ENCODE data around the gene B3GLCT. TPM values are rescaled to one million over a fixed set of nuclear protein-coding genes. Genes with fewer than 3 reads are reported as not detected.
A peak's percentile ranks its signal among the peaks of the same experiment; 100 is the strongest.

The B3GLCT gene
- total RNA-seq, 1 experiment from 2014 or later, result 1.1 TPM

DNA sequence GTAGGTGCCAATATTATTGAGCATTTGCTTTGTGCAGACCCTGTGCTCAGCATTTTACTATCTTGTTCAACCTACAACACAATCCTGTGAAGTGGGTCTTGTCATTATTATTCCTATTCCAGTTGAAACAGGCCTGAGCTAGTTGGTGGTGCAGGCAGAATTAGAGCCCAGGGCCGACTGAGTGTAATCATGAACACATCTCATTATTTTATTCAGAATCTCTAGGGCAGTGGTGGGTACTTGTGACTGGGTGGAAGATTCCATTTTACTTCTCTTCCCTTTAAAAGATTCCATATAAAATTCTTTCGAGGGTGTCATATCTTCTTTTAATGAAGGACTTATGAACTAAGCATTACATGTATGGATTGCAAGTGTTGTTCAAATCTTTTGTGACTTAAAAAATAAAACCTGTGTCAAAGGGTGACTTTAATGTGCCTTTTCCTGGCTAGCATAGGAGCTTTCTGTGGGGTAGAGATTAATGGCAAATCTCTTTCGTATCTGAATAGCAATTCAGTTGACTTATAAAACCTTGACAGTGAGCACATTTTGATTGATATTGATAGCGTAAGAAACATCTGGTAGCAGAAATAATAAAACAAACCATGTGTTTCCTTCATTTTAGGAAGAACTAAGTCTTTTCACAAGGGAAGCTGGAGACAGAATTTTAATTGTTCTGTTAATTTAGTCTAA is 20.3 kb downstream of the B3GLCT start:
- no peaks in the 10 kb centered on the region for H3K79me2 ChIP-seq (ENCODE audit: low read length)
- peaks cover 7% of the 10 kb centered on the region for H3K4me1 ChIP-seq (ENCODE audit: low read length)
- no peak overlapping the region for H3K9ac ChIP-seq (ENCODE audit: low read length)
- H3K4me3 ChIP-seq (ENCODE audit: low read length), result no peak overlapping the region
- no peaks in the 10 kb centered on the region for H3K9me2 ChIP-seq (replicated peaks; ENCODE audit: insufficient read depth, low read length)
- no peaks in the 10 kb centered on the region for H3K27me3 ChIP-seq (ENCODE audit: low read length)
- H3K4me2 ChIP-seq (ENCODE audit: low read depth, low read length, poor library complexity, severe bottlenecking), result no peak overlapping the region
- no peak overlapping the region for H2AFZ ChIP-seq (ENCODE audit: low read length)
- no peak for DNase-seq
- no peaks in the 10 kb centered on the region for H3K9me3 ChIP-seq (ENCODE audit: low read length)
- H4K20me1 ChIP-seq (ENCODE audit: insufficient read depth, low read depth, low read length), result no peaks in the 10 kb centered on the region
- no peaks in the 10 kb centered on the region for H3K36me3 ChIP-seq (ENCODE audit: insufficient read depth, low read length)
- H3K27ac ChIP-seq (ENCODE audit: low read length), result no peak overlapping the region

DNA sequence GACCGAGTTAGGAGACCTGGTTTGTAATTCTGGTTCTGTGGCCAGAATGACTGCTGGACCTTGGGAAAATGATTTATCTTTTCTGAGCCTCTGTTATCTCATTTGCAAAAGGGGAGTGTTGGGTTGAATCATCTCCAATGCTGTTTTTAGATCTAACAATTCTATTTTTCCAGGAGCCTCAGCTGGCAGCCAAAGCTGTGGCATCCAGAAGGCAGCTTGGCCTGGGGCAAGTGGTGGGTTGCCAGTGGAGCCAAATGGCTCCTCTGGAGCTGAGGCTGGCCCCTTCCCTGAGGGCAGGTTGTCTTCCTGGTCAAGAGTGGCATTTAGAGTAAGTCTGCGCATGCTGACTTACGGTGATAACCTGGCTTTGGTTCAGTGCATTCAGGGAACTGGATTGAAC is 21.3 kb downstream of the B3GLCT start:
- Histone ChIP-seq H3K27ac (ENCODE audit: low read length) (no peak overlapping the region), H3K9me3 (ENCODE audit: low read length) (no peaks in the 10 kb centered on the region), H3K9ac (ENCODE audit: low read length) (no peak overlapping the region), H2AFZ (ENCODE audit: low read length) (no peak overlapping the region), H3K4me2 (ENCODE audit: low read depth, low read length, poor library complexity, severe bottlenecking) (no peak overlapping the region), H4K20me1 (ENCODE audit: insufficient read depth, low read depth, low read length) (no peaks in the 10 kb centered on the region), H3K79me2 (ENCODE audit: low read length) (no peaks in the 10 kb centered on the region), H3K4me1 (ENCODE audit: low read length) (peaks cover 7% of the 10 kb centered on the region), H3K4me3 (ENCODE audit: low read length) (no peak overlapping the region), H3K36me3 (ENCODE audit: insufficient read depth, low read length) (no peaks in the 10 kb centered on the region), H3K27me3 (ENCODE audit: low read length) (no peaks in the 10 kb centered on the region), H3K9me2 (replicated peaks; ENCODE audit: insufficient read depth, low read length) (no peaks in the 10 kb centered on the region)
- DNase-seq, result no peak

DNA sequence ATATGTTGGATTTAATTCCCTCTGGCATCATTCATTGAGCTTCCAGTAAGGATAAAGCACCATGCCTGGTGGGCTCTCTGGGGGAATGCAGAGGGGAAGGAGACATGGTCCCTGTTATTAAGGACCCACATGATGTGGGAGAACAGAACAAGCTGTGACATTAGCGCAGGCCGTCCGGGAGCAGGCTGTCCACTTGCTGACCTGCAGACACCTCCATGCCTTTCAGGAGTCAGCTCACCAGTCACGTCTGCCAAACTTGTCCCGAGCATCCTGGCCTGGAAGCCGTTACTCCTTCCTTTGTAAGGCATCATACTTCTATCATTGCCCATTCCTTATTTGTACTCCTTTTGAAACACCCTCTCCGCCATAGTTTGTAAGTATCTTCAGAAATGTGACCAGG is 23.4 kb downstream of the B3GLCT start:
- H3K79me2 ChIP-seq (ENCODE audit: low read length), result no peaks in the 10 kb centered on the region
- no peaks in the 10 kb centered on the region for H3K27me3 ChIP-seq (ENCODE audit: low read length)
- no peaks in the 10 kb centered on the region for H3K9me3 ChIP-seq (ENCODE audit: low read length)
- no peak overlapping the region for H3K4me2 ChIP-seq (ENCODE audit: low read depth, low read length, poor library complexity, severe bottlenecking)
- H4K20me1 ChIP-seq (ENCODE audit: insufficient read depth, low read depth, low read length), result no peaks in the 10 kb centered on the region
- no peak overlapping the region for H3K9ac ChIP-seq (ENCODE audit: low read length)
- no peak for DNase-seq
- no peaks in the 10 kb centered on the region for H3K36me3 ChIP-seq (ENCODE audit: insufficient read depth, low read length)
- no peak overlapping the region for H2AFZ ChIP-seq (ENCODE audit: low read length)
- H3K9me2 ChIP-seq (replicated peaks; ENCODE audit: insufficient read depth, low read length), result no peaks in the 10 kb centered on the region
- no peak overlapping the region for H3K27ac ChIP-seq (ENCODE audit: low read length)
- H3K4me3 ChIP-seq (ENCODE audit: low read length), result no peak overlapping the region
- H3K4me1 ChIP-seq (ENCODE audit: low read length), result peaks cover 7% of the 10 kb centered on the region

DNA sequence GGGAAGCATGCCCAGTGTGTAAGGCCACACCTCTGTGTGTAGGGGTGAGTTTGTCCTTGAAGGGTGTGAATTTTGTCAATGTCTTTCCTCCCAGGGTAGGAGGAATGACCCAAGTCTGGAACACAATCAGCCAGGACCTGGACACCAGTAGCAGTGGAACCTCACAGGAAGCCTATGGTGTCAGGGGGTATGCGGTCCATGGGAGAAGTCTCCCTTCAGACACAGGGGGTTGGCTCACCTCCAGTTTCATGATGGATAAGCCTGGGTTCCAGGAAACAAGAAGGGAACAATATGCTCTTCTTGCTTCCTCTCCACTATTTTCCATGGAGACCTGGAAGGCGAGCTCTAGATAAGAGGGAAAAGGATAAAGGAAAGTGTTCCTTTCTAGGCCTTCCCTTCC is 23.9 kb downstream of the B3GLCT start:
- no peak for DNase-seq
- H3K27ac ChIP-seq (ENCODE audit: low read length), result no peak overlapping the region
- H3K4me3 ChIP-seq (ENCODE audit: low read length), result no peak overlapping the region
- H3K36me3 ChIP-seq (ENCODE audit: insufficient read depth, low read length), result no peaks in the 10 kb centered on the region
- no peak overlapping the region for H3K9ac ChIP-seq (ENCODE audit: low read length)
- peaks cover 7% of the 10 kb centered on the region for H3K4me1 ChIP-seq (ENCODE audit: low read length)
- no peaks in the 10 kb centered on the region for H3K79me2 ChIP-seq (ENCODE audit: low read length)
- H3K27me3 ChIP-seq (ENCODE audit: low read length), result no peaks in the 10 kb centered on the region
- H3K4me2 ChIP-seq (ENCODE audit: low read depth, low read length, poor library complexity, severe bottlenecking), result no peak overlapping the region
- H3K9me3 ChIP-seq (ENCODE audit: low read length), result no peaks in the 10 kb centered on the region
- no peaks in the 10 kb centered on the region for H3K9me2 ChIP-seq (replicated peaks; ENCODE audit: insufficient read depth, low read length)
- H4K20me1 ChIP-seq (ENCODE audit: insufficient read depth, low read depth, low read length), result no peaks in the 10 kb centered on the region
- no peak overlapping the region for H2AFZ ChIP-seq (ENCODE audit: low read length)

DNA sequence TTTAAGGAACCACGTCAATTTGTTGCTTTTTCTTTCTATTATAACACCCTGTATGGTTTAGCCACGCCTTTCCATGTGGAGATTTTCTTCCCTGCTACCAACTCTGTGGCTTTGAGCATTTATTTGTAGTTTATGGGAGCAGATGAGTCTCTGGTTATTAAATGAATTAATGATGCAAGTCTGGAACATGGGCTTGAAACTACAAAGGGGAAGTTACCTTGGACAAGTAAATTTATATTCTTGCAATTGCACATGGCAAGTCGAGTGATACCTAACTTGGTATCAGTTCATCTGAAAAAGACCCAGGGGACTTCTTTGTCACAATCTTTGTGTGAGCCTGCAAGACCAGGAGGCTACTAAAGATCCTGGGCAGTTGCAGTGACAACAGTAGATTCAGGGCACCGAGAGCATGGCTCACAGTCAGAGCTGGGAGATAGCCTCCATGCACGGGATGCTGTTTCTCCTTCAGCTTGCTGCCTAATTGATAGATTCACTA is 24.4 kb downstream of the B3GLCT start:
- DNase-seq, result peak; percentile 47
- Histone ChIP-seq H3K9me2 (replicated peaks; ENCODE audit: insufficient read depth, low read length) (no peaks in the 10 kb centered on the region), H3K4me2 (ENCODE audit: low read depth, low read length, poor library complexity, severe bottlenecking) (no peak overlapping the region), H3K79me2 (ENCODE audit: low read length) (no peaks in the 10 kb centered on the region), H3K27ac (ENCODE audit: low read length) (no peak overlapping the region), H3K36me3 (ENCODE audit: insufficient read depth, low read length) (no peaks in the 10 kb centered on the region), H3K9me3 (ENCODE audit: low read length) (no peaks in the 10 kb centered on the region), H4K20me1 (ENCODE audit: insufficient read depth, low read depth, low read length) (no peaks in the 10 kb centered on the region), H3K27me3 (ENCODE audit: low read length) (no peaks in the 10 kb centered on the region), H3K4me1 (ENCODE audit: low read length) (peaks cover 7% of the 10 kb centered on the region), H2AFZ (ENCODE audit: low read length) (no peak overlapping the region), H3K4me3 (ENCODE audit: low read length) (no peak overlapping the region), H3K9ac (ENCODE audit: low read length) (no peak overlapping the region)

DNA sequence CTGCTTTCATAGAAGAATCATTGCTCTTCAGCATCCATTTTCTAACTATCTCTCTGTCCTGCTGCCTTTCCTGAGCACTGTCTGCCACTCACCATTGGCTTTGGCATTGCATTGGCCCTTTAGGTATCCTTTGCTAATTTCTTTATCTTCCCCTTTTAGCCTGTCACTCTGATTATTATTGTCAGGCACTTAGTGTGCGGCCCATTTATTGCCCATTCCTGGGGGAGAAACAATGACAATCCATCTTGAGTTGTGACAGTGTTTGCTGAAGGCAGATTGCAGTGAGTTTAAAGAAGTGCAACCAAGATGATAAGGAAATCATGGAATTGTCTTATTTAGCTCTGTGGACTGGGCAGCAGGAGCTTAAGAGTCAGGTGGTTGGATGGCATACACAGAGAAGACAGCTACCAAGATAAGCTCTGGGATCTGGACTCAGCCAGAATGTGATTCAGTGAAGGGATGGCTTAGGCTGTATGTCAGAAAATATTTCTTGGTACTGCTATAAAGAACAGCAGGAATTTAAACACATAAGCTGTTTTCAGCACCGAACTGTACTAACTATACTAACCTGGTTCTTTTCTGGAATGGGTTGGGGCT is 25.3 kb downstream of the B3GLCT start:
- H3K27ac ChIP-seq (ENCODE audit: low read length), result no peak overlapping the region
- no peak overlapping the region for H3K4me3 ChIP-seq (ENCODE audit: low read length)
- no peak overlapping the region for H2AFZ ChIP-seq (ENCODE audit: low read length)
- no peaks in the 10 kb centered on the region for H3K79me2 ChIP-seq (ENCODE audit: low read length)
- H3K4me2 ChIP-seq (ENCODE audit: low read depth, low read length, poor library complexity, severe bottlenecking), result no peak overlapping the region
- H4K20me1 ChIP-seq (ENCODE audit: insufficient read depth, low read depth, low read length), result no peaks in the 10 kb centered on the region
- DNase-seq, result no peak
- H3K27me3 ChIP-seq (ENCODE audit: low read length), result no peaks in the 10 kb centered on the region
- H3K4me1 ChIP-seq (ENCODE audit: low read length), result peaks cover 7% of the 10 kb centered on the region
- H3K9ac ChIP-seq (ENCODE audit: low read length), result no peak overlapping the region
- no peaks in the 10 kb centered on the region for H3K9me3 ChIP-seq (ENCODE audit: low read length)
- H3K9me2 ChIP-seq (replicated peaks; ENCODE audit: insufficient read depth, low read length), result no peaks in the 10 kb centered on the region
- H3K36me3 ChIP-seq (ENCODE audit: insufficient read depth, low read length), result no peaks in the 10 kb centered on the region

DNA sequence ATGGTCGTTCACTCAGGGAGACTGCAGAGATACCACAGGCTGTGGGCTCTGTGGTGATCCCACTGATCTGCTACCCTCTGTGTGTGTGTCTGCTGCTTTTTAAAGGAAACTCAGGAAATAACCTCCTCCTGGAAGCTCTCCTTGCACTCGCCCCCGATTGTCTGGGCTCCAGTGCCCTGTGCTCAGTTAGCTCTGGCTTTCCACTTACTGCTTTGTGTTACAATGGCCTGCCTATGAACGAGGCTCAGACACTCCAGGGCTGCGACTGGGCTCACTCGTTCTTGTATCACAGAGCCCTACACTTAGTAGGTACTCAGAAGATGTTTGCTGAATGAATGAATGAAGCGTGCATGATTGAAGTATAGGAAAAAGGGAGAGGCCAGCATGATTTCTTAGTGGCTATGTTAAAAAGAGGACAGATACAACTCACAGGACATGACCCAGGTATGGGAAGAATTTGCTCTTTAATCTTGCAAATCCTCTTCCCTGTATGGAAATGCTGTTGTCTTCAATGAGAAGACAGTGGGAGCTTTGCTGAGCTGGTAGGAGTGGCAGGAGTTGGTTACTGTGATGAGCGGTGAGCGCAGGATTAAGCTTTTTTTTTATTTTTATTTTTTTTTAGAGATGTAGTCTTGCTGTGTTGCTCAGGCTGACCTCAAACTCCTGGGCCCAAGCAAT is 26.4 kb downstream of the B3GLCT start:
- peaks cover 7% of the 10 kb centered on the region for H3K4me1 ChIP-seq (ENCODE audit: low read length)
- H3K36me3 ChIP-seq (ENCODE audit: insufficient read depth, low read length), result no peaks in the 10 kb centered on the region
- no peak overlapping the region for H2AFZ ChIP-seq (ENCODE audit: low read length)
- H3K27me3 ChIP-seq (ENCODE audit: low read length), result no peaks in the 10 kb centered on the region
- no peak for DNase-seq
- H3K4me2 ChIP-seq (ENCODE audit: low read depth, low read length, poor library complexity, severe bottlenecking), result no peak overlapping the region
- H4K20me1 ChIP-seq (ENCODE audit: insufficient read depth, low read depth, low read length), result no peaks in the 10 kb centered on the region
- no peaks in the 10 kb centered on the region for H3K79me2 ChIP-seq (ENCODE audit: low read length)
- H3K9me2 ChIP-seq (replicated peaks; ENCODE audit: insufficient read depth, low read length), result no peaks in the 10 kb centered on the region
- H3K9me3 ChIP-seq (ENCODE audit: low read length), result no peaks in the 10 kb centered on the region
- no peak overlapping the region for H3K4me3 ChIP-seq (ENCODE audit: low read length)
- H3K27ac ChIP-seq (ENCODE audit: low read length), result no peak overlapping the region
- no peak overlapping the region for H3K9ac ChIP-seq (ENCODE audit: low read length)

DNA sequence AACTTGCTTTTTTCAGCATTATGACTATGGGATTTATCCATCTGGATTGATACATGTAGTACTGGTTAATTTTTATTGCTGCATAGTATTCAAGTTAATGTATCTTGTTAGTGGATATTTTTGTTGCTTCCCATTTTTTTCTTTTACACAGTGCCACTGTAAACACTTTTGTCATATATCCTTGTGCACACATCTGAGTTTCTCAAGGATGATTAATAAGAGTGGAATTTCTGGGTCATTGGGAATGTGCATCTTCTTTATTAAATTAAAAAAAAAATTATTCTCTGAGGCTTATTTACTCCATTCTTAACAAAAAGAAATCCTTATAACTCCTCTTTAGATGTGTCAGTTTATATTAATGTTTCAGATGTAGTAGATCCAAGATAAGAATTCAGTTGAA is 27.3 kb downstream of the B3GLCT start:
- no peak for DNase-seq
- Histone ChIP-seq H3K4me2 (ENCODE audit: low read depth, low read length, poor library complexity, severe bottlenecking) (no peak overlapping the region), H3K4me3 (ENCODE audit: low read length) (no peak overlapping the region), H3K36me3 (ENCODE audit: insufficient read depth, low read length) (no peaks in the 10 kb centered on the region), H3K27ac (ENCODE audit: low read length) (no peak overlapping the region), H3K9me3 (ENCODE audit: low read length) (no peaks in the 10 kb centered on the region), H3K4me1 (ENCODE audit: low read length) (peaks cover 7% of the 10 kb centered on the region), H2AFZ (ENCODE audit: low read length) (no peak overlapping the region), H3K9me2 (replicated peaks; ENCODE audit: insufficient read depth, low read length) (no peaks in the 10 kb centered on the region), H3K9ac (ENCODE audit: low read length) (no peak overlapping the region), H3K79me2 (ENCODE audit: low read length) (no peaks in the 10 kb centered on the region), H3K27me3 (ENCODE audit: low read length) (no peaks in the 10 kb centered on the region), H4K20me1 (ENCODE audit: insufficient read depth, low read depth, low read length) (no peaks in the 10 kb centered on the region)
